T-helper 22 cell (primary cell): ENCODE results near the gene HP.
"Not testable (repeated sequence)": the region's sequence is repeated elsewhere in the genome, so short reads cannot be mapped to it uniquely, and the experiment has no call there.

ENCODE experiments used
- DNase-seq: peaks from one replicate; pipeline ENCODE4 v3.0.0-alpha.2; 2020; ENCODE audit warnings: low read depth

The HP gene, protein sequence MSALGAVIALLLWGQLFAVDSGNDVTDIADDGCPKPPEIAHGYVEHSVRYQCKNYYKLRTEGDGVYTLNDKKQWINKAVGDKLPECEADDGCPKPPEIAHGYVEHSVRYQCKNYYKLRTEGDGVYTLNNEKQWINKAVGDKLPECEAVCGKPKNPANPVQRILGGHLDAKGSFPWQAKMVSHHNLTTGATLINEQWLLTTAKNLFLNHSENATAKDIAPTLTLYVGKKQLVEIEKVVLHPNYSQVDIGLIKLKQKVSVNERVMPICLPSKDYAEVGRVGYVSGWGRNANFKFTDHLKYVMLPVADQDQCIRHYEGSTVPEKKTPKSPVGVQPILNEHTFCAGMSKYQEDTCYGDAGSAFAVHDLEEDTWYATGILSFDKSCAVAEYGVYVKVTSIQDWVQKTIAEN

DNA sequence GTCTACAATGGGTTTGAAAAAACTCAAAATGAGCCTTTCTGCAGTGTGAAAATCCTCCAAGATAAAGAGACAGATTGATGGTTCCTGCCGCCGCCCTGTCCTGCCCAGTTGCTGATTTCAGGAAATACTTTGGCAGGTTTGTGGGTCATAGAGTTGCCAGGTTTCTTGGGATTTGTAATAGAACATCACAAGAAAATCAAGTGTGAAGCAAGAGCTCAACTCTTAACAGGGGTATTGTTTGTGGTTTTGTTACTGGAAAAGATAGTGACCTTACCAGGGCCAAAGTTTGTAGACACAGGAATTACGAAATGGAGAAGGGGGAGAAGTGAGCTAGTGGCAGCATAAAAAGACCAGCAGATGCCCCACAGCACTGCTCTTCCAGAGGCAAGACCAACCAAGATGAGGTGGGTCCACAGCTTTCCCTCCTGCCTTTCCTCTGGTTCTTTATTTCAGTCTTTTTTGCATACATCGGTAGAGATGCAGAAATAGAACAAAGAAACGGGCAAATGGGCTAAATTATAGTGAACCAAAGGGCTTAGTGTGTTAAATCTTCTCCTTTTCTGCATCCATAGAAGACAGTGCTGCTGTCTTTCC, at the start of gene HP:
HP (plus strand) TSS at position 252 of the 594 bp plus-strand sequence; CDS start at position 400, 148 bp downstream.
- DNase-seq: not testable (repeated sequence)

DNA sequence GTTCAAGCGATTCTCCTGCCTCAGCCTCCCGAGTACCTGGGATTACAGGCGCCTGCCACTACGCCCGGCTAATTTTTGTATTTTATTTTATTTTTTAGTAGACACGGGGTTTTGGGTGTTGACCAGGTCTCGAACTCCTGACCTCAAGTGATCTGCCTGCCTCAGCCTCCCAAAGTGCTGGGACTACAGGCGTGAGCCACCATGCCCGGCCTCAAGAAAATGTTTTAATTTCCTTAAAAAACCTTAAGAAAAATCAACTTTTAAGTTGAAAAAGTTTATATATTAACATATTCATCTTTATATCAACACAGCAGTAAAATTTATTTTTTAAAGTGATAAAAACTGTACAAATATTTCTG, 46.3 kb upstream of the HP start:
- DNase-seq: not testable (repeated sequence)

DNA sequence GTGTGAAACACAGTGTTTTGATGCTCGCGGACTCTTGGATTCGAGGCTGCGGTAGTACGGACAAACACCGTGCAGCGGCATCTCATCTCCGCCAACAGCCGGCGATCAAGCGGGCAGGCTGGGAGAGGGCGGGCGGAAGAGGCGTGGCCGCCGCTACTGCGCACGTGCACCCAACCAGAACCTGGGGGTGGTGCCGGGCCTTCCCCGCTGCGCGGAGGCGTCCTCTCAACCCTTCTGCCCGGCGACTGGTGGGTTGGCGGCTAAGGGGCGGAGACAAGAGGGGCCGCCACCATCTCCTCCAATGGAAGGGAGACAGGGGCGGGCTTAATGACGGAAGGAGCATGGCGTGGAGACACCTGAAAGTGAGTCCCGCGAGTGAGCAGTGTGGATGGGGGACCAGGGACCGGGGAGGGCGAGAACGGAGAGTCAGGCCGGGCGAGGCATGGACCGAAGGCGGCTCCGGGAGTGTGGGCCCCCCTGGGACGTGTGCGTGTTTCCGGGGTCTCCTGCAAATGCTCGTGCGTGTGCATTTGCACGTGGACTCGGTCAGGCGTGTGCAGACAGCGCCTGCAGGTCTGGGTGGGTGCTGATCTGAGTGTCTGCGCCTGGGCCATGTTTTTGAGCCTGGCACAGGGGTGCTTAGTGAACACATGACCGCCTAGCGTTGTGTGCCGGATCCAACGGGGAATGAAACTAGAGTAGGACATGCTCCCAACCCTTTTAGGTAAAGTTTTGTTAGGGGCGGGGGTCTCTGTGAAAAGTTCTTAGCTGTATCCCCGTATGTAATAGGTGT, 45.7 kb upstream of the HP start, which contains the start of gene DHODH:
DHODH (plus strand) TSS at position 321 of the 793 bp plus-strand sequence; CDS start at position 342, 21 bp downstream.
- peak; percentile 95 for DNase-seq

DNA sequence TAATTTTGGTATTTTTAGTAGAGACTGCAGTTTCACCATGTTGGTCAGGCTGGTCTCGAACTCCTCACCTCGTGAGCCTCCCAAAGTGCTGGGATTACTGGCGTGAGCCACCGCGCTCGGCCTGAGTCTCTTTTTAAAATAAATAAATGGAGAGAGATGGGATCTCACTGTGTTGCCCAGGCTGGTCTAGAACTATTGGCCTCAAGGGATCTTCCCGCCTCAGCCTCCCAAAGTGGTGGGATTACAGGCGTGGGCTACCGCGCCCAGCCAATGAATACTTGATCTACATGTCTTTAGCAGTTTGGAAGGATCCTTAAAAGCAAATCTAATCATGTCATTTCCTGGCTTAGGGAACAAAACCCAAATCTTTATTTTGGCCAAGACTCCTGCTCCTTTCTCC, 44.5 kb upstream of the HP start:
- DNase-seq: no peak

DNA sequence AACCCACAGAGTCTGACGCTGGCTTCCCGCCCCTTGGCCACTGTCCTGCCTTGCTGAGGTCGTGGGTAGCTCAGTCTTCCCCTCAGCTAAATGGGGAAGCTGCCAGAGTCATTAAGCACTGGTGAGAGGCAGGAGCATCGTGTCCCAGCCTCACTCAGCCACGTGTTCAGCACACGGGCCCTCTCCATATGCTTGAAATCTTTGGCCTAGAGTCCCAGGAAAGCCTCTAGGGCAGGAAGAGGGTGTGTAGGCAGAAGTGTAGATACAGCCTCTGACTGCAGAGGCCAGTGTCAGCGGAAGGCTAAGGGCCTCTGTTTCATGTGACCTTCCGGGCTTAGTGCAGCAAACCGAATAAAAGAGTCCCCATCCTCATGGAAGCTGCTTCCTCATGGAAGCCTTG, 41.7 kb upstream of the HP start:
- no peak for DNase-seq

DNA sequence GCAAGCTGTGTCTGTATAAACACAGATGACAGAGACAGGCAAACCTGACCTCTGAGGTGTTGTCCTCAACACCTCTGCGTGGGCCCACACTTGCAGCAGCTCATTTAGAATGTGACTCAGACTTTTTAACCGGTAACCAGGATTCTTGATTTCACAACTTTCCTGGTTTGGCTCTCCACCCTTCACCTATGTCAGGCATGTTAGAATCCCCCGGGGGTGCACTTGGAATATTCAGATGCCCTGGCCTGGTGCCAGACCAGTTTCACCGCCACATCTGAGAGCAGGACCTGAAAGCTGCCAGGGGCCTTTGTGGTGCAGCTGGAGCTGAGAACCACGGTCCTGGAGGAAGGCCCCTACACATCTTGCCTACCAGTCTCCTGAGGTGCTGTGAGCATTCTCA, 40.9 kb upstream of the HP start:
- DNase-seq: no peak

DNA sequence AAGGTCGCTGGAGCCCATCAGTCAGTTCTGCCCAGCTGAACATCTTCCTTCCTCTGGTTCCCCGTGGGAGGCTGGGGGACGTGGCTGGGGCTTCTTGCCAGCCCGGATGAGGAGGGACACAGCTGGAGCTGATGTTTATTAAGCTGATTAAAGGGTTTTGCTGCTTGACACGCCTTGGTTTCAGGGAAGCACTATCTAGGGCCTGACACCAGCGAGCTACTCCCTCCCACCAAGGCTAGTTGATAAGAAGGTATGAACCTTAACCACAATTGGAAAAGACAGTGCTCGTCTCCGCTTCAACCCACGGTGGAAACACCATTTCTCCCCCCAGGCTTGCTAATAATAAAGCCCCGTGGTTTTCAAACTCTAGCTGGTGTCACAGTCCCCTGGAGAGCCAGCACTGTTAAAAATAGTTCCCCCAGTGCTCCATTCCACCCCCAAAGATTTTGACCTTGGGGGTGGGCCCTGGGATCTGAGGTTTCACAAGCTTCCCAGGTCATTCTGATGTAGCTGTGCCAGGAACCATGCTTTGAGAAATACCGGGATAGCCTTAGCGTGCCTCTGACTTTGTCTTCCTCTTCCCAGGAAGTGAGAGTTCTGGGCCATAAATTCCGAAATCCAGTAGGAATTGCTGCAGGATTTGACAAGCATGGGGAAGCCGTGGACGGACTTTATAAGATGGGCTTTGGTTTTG, 40.3 kb upstream of the HP start:
- no peak for DNase-seq

DNA sequence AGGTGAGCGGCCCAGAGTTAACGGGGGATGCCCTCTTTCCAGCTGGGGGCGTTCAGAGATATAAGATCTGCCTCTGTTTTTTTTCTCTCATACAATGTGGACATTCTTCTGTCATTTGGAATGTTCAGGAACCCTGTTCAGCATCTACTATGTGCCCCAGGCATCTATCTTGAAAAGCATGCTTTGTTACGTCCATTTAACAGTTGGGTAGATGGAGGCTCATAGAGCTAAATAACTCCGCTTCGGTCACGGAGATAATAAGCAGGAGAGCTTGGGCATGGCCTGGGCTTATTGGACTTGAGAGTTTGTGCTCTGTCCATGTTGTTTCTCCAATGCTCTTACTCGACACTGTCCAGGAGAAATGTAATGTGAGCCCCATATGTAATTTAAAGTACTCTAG, 39.6 kb upstream of the HP start:
- DNase-seq: no peak

DNA sequence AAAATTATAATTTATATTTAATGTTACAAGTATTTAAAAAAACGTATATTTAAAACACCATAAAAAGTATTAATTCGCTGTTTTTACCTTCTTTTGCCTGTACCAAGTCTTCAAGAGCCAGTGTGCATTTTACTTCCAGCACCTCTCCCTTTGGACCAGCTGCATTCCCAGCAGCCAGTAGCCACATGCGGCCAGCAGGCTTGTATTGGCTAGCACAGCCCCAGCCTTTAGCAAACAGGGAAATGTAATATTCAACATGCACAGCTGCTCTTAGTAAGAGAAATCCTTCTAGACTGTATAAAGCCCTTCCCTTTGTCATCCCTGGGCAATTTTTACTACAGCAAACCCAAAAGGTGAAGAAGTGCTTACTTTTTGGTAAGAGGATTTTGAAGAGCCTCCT, 39.2 kb upstream of the HP start:
- DNase-seq: no peak

DNA sequence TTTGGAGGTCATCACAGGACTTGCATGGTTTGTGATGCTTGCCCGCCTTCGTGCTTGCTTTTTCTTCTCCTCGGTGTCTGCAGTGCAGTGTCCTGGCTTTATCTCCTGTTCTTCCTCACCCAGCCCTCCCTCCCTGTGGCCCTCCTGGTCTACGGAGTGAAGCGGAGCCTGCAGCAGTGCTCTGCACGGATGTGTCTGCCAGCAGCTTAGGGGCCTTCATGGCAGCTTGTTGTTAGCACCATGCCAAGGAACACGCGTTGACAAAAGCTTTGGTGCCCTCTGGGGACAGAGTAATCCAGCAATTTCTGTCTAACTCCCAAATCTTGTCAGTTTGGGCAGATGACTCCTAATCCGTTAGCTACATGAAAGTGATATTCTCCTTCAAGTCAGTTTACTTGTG, 35.8 kb upstream of the HP start:
- DNase-seq: no peak

DNA sequence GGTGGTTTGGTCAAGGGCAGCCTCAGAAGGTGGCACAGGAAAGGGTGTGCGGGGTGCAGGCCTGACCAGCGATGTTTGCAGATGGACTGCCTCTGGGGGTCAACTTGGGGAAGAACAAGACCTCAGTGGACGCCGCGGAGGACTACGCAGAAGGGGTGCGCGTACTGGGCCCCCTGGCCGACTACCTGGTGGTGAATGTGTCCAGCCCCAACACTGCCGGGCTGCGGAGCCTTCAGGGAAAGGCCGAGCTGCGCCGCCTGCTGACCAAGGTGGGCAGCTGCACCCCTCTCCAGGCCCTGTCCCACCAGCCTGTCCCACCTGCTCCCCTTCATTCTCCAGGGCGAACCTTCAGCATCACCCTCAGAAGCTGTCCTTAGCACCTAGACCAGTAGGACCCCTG, 33.3 kb upstream of the HP start:
- DNase-seq: no peak

DNA sequence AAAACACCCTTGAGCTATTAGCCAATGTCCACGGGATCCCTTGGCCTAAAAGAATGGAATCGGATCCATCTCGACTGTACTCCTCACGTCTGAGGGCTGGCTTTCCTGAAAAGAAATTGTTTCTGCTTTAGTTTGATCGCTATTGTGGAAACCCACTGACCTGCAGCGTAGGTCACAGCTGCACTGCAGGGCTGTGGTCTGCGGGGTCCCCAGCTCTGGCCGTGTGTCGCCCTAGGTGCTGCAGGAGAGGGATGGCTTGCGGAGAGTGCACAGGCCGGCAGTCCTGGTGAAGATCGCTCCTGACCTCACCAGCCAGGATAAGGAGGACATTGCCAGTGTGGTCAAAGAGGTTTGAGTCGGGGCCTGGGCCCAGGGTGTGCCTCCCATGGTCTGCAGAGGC, 32.2 kb upstream of the HP start:
- no peak for DNase-seq

DNA sequence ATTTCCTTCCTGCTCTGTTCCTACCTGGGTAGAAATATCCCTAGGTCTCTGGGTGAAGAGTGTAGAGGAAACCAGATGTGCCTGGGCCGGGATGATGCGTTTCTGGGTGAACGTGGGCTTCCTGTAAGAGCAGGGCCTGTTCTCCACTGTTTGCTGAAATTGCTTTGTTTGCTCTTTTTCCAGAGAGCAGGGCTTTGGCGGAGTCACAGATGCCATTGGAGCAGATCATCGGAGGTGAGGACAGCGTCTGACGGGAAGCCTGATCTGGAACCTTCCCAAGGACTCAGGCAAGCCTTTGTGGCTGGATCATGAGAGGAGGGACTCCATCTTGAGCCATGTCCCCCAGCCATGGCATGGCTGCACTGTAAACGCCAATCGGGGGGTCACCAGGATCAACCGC, 30.3 kb upstream of the HP start:
- DNase-seq: no peak

DNA sequence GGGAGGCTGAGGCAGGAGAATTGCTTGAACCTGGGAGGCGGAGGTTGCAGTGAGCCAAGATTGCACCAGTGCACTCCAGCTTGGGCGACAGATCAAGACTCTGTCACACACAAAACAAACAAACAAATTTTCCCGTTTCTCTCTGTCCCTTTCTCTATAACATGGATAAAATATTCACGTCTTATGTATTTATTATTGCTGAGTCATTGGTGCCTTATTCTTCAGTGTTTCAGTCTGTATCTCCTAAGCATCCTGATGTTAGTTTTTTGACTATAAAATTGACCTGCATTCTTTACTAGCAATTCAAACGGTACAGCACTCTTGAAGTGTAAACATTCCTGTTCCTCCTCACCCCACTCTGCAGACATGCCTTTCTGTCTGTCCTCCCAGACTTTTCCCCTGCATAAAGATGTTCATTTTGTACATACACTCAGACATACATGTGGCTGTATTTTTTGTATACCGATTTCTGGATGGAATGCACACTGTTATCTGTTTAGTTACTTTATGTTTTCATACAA, 29.4 kb upstream of the HP start:
- DNase-seq: no peak

DNA sequence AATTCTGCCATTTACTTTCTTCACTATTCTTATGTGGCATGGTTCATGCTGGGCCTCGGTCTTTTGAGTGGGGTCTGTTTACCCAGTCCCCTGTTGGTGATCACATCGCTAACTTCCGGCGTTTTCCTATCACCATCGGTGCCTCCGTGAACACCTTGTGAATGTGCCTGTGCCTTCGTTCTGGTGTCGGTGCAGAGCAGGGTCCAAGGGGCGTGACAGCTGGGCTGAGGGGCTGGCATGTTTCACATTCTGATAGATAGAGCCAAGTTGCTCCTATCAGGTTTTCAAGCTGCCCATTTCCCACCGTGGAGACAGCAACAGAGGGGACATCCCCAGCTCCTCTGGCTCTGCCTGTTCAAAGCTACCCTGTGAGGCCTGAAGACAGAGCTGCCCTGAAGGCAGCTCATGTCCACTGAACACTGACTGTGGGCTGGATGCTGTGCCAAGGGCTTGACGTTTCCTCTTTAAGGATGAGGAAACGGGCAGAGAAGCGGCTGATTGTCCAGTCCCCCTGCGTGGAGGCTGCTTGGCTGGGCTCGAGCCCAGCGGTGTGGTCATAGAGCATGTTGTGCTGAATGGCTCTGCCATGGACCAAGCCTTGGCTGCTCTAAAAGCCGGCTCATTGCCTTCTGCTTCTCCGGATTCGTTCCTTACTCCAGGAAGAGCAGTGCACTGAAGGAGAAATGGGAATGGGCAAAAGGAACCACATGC, 28.7 kb upstream of the HP start:
- no peak for DNase-seq

DNA sequence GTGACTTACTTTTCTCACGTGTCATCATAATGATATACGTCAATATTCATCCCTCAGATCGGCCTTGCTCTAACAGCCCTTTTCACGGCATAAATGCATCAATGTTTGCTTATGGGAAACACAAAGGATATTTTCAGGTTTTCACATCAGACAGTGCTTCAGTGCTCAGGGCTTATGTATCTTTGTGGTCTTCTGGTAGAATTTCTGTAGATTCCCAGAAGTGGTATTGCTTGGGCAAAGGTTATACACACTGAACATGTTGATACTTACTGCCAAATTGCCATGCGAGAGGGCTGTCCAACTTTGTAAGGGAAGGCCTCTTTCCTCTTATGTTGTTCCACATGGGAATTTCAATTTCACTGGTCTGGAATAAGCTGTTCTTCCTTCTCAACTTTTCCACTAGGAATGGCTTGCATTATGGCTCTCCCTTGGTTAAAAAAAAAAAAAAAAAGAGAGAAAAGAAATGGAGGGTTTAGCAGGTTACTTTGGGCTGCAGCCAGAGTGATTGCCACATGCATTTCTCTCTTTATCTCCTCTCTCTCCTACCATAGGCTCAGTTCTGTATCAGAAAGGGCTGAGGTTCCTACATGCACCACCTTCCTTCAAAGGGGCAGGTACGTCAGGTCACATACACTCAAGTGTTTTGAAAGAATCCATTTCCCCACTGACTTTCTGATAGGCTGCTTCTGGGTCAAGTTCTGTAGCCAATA, 26.5 kb upstream of the HP start:
- DNase-seq: no peak

DNA sequence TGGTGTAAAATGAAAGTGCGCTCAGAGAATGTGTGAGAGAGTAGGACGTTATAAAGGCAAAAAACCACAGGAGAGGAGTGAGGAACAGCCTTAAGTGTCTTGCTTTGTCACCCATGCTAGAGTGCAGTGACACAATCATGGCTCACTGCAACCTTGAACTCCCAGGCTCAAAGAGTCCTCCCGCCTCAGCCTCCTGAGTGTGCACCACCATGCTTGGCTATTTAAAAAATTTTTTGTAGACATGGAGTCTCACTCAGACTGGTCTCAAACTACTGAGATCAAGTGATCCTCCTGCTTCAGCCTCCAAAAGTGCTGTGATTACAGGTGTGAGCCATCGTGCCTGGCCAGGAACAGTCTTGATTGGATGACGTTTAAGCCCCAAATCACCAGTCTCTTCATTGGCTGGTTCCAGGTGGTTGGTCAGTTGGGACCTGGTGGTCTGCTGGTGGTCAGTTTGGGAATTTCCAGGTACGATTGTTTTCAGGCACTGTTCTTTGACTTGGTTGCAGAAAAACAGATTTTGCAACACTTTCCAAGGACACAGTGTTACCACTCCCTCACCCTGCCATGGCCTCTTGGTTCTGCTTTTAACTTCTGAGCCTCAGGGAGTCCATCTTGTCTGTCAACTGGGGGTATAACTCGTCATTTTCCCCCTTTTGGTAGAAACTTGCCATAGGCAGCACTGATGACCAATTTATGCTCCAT, 24.6 kb upstream of the HP start:
- no peak for DNase-seq

DNA sequence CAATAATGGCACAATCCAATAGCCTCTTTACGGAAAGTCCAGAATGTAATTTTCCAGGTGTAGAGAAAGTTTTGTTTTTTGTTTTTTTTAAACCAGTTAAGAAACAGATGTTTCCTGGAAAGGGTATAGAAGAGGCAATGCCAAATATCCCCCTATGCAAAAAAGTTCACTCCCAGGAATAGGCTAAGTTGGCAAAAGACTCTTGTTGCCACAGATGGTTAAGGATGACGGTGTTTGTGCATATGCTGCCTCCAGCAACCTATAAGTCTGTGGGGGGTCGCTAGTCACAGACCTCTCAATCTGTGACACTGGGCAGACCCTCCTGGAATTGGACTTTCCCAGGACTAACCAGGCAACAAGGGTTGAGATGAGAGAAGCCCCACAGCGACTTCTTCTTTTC, 20.9 kb upstream of the HP start:
- DNase-seq: no peak

DNA sequence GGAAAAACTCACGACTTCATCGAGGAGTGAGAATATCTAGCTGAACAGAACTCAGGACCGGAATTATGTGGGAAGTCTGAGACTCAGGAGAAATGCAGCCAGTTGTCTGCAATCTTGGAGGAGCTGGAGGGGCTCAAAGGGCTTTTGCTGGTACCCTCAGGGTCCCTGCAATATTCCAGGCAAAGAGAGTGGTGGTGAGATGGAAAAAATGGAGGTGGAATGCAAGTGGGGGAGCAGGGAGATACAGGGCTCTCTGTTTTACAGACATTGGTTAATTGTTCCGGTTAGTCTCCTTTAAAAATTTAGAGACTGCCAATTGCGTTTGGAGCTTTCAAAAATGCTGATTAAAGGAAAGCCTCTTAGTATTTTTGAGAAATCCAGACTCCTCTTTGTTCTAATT, 18.2 kb upstream of the HP start:
- no peak for DNase-seq

DNA sequence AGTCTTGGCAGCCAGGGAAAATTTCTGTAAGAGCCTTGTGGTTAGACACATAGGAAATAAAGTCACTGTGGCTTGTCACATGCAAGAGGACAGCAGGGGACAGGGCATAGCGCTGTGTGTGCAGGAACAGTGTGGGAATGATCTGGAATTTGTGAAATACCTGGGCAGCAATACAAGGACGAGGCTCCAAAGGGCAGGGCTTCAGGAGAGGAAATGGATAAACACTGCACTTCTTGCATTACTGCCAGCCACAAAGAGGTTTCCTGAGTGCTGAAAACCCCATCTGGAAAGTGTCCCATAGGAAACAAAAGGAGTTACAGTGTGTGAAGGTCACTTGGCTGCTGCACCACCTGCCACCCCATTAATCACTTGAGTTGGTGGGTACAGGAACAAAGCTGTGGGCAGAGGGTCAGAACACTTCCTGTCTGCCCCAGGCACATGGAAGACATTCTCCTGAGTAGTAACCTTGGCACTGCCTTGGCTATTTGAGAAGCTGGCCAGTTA, 12.1 kb upstream of the HP start:
- DNase-seq: no peak
